GM23338 (cell line): ENCODE data around the gene LLGL1. TPM values are rescaled to one million over a fixed set of nuclear protein-coding genes. Genes with fewer than 3 reads are reported as not detected.

Experiments
- ATAC-seq: fragments of 200-7000 bp; cut with Tn5 transposase; 3 replicates; pipeline ENCODE4 v1.9.1; 2020
- DNase-seq: peaks from one replicate; pipeline ENCODE4 v3.0.0-alpha.2; 2015; ENCODE audit warnings: low spot score
- H2AFZ ChIP-seq: fragments of 200-600 bp; sonication (generic); 2 replicates; pipeline ENCODE4 v1.8.0; 2016; ENCODE audit warnings: antibody characterized with exemption, mild to moderate bottlenecking, moderate library complexity
- H3F3A ChIP-seq: fragments of 200-600 bp; sonication (generic); replicated peaks from 2 replicates; pipeline ENCODE4 v1.8.0; 2017; ENCODE audit warnings: antibody characterized with exemption, mixed run types, low read depth
- H3K27ac ChIP-seq: fragments of 200-600 bp; sonication (generic); 2 replicates; pipeline ENCODE4 v1.6.1; 2016; ENCODE audit warnings: low read depth
- H3K27me3 ChIP-seq: fragments of 200-600 bp; sonication (generic); 2 replicates; pipeline ENCODE4 v1.8.0; 2016; ENCODE audit warnings: mild to moderate bottlenecking, mixed run types, moderate library complexity; ENCODE audit not compliant: insufficient read depth
- H3K36me3 ChIP-seq: fragments of 200-600 bp; sonication (generic); 2 replicates; pipeline ENCODE4 v1.8.0; 2016; ENCODE audit warnings: mild to moderate bottlenecking; ENCODE audit not compliant: insufficient read depth
- H3K4me1 ChIP-seq: fragments of 200-600 bp; sonication (generic); 2 replicates; pipeline ENCODE4 v1.8.0; 2016; ENCODE audit warnings: mild to moderate bottlenecking, moderate library complexity; ENCODE audit not compliant: insufficient read depth
- H3K4me2 ChIP-seq: fragments of 200-600 bp; sonication (generic); 2 replicates; pipeline ENCODE4 v1.7.1; 2017; ENCODE audit warnings: mixed run types
- H3K4me3 ChIP-seq: fragments of 200-600 bp; sonication (generic); 2 replicates; pipeline ENCODE4 v1.6.1; 2016; ENCODE audit warnings: mixed run types
- H3K79me2 ChIP-seq: fragments of 200-600 bp; sonication (generic); replicated peaks from 2 replicates; pipeline ENCODE4 v1.8.0; 2017; ENCODE audit warnings: mild to moderate bottlenecking; ENCODE audit not compliant: insufficient read depth
- H3K9me2 ChIP-seq: fragments of 200-600 bp; sonication (generic); 2 replicates; pipeline ENCODE4 v1.8.0; 2017; ENCODE audit not compliant: insufficient read depth
- H4K20me1 ChIP-seq: fragments of 200-600 bp; sonication (generic); replicated peaks from 2 replicates; pipeline ENCODE4 v1.8.0; 2017; ENCODE audit warnings: mild to moderate bottlenecking; ENCODE audit not compliant: insufficient read depth
- H3K27ac Mint-ChIP-seq: 2 replicates; pipeline ENCODE4 v1.8.0; 2020; ENCODE audit warnings: inconsistent platforms, mild to moderate bottlenecking, moderate library complexity, mixed read lengths
- H3K27me3 Mint-ChIP-seq: 3 replicates; pipeline ENCODE4 v1.8.0; 2022; ENCODE audit warnings: low read depth, mild to moderate bottlenecking, moderate library complexity, mixed read lengths, inconsistent platforms; ENCODE audit not compliant: insufficient read depth, poor library complexity
- H3K36me3 Mint-ChIP-seq: 3 replicates; pipeline ENCODE4 v1.8.0; 2021; ENCODE audit warnings: low read depth, mild to moderate bottlenecking, inconsistent platforms, moderate library complexity, mixed read lengths
- H3K4me1 Mint-ChIP-seq: 3 replicates; pipeline ENCODE4 v1.8.0; 2020; ENCODE audit warnings: mild to moderate bottlenecking, inconsistent platforms, mixed read lengths
- H3K4me3 Mint-ChIP-seq: 3 replicates; pipeline ENCODE4 v1.8.0; 2021; ENCODE audit warnings: moderate library complexity, mild to moderate bottlenecking, inconsistent platforms, mixed read lengths
- H3K9me3 Mint-ChIP-seq: 3 replicates; pipeline ENCODE4 v1.8.0; 2020; ENCODE audit warnings: moderate library complexity, mild to moderate bottlenecking, inconsistent platforms, mixed read lengths
- ZNF331 ChIP-seq: fragments of 250-450 bp; sonication (Bioruptor Pico); IDR thresholded peaks from 2 replicates; pipeline ENCODE4 v1.5.0; 2020; ENCODE audit warnings: low read depth, mild to moderate bottlenecking, moderate library complexity
- polyA plus RNA-seq: library from polyadenylated mRNA; unstranded; fragments of >200 nt; fragmentation: Nextera tagmentation; extraction: Ambion mirVana; gene quantifications from 2 replicates; pipeline ENCODE4 v1.2.1, GENCODE V29; 2016
- total RNA-seq: library from RNA; depleted of rRNA; stranded (reverse); fragments of >200 nt; shearing (Covaris generic); gene quantifications from 2 replicates; pipeline ENCODE4 v1.2.3, GENCODE V29; 2014
- TF ChIP-seq, protein P1 (sequence below): IDR thresholded peaks from one replicate; pipeline ENCODE4 v1.6.1; 2018; ENCODE audit warnings: antibody characterized with exemption; ENCODE audit not compliant: unreplicated experiment
- TF ChIP-seq, protein P2 (sequence below), 2 experiments: fragments of 200-600 bp in 1 of 2; sonication (generic) in 1 of 2; conservative IDR thresholded peaks; 2 replicates each; pipeline versions ENCODE4 v1.5.1 to v1.6.1; 2016 to 2017; ENCODE audit warnings: antibody characterized with exemption in 2 of 2, low read depth in 2 of 2, mild to moderate bottlenecking in 2 of 2, moderate library complexity in 1 of 2
- TF ChIP-seq, protein P3 (sequence below): fragments of 250-450 bp; sonication (Bioruptor Pico); IDR thresholded peaks from 2 replicates; pipeline ENCODE4 v1.5.0; 2020; ENCODE audit warnings: mild to moderate bottlenecking, moderate library complexity

LLGL1 gene
- total and polyA plus RNA-seq, 2 experiments from 2014 or later = 5.9 to 129 TPM

DNA sequence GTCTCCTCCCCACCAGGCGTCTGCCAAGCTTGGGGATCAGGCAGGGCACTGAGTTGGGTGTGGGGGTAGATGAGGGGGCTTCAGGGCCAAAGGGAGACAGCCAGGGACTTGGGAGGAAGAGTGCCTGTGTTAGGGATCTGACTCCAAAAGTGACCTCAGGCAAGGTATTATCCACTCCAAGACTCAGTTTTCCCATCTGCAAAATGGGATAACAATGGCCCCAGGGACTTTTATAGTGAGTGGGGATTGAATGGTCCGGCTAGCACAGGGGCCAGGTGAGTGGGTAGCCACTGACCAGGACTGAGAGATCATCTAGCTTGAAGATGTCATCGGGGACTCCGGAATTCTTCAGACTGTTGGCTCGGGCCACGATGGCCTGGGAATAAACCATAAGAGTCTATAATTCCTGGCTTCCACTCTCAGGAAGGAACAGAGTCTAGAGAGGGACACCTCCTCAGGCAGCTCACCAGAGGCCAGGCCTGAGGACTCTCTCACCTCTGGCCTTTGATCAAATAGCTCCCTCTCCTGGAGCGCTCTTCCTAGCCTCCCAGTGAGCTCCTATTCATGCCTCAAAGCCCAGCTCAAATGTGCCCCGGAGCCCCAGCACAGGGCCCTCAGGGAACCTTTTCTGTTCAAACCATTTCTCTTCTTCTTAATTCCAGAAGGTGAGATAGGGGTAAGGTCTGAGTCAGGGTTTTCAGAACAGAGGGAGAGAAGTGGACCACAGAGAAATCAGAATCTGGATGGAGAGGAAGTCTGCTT is 29.6 kb downstream of the LLGL1 start:
- H3K27ac Mint-ChIP-seq = no peak overlapping the region
- peaks cover 21% of the 10 kb centered on the region for H3K4me1 Mint-ChIP-seq
- peaks cover 13% of the 10 kb centered on the region for H3F3A ChIP-seq
- DNase-seq (no peak), ATAC-seq (no peak)
- H3K27ac ChIP-seq = no peak overlapping the region
- H3K9me2 ChIP-seq = no peaks in the 10 kb centered on the region
- peaks cover 27% of the 10 kb centered on the region for H3K79me2 ChIP-seq
- H3K36me3 Mint-ChIP-seq = peaks cover 58% of the 10 kb centered on the region
- peak overlapping the region; percentile 16; the same call in 1 of the 3 replicates for H3K4me3 Mint-ChIP-seq
- H4K20me1 ChIP-seq = peaks cover 4% of the 10 kb centered on the region
- H3K4me1 ChIP-seq = peaks cover 15% of the 10 kb centered on the region
- peaks cover 8% of the 10 kb centered on the region for H3K27me3 Mint-ChIP-seq
- H3K9me3 Mint-ChIP-seq = no peaks in the 10 kb centered on the region
- no peak overlapping the region for H2AFZ ChIP-seq
- no peaks in the 10 kb centered on the region for H3K27me3 ChIP-seq
- H3K36me3 ChIP-seq = peaks cover 12% of the 10 kb centered on the region
- no peak overlapping the region for H3K4me3 ChIP-seq
- TF ChIP-seq, protein P1, sequence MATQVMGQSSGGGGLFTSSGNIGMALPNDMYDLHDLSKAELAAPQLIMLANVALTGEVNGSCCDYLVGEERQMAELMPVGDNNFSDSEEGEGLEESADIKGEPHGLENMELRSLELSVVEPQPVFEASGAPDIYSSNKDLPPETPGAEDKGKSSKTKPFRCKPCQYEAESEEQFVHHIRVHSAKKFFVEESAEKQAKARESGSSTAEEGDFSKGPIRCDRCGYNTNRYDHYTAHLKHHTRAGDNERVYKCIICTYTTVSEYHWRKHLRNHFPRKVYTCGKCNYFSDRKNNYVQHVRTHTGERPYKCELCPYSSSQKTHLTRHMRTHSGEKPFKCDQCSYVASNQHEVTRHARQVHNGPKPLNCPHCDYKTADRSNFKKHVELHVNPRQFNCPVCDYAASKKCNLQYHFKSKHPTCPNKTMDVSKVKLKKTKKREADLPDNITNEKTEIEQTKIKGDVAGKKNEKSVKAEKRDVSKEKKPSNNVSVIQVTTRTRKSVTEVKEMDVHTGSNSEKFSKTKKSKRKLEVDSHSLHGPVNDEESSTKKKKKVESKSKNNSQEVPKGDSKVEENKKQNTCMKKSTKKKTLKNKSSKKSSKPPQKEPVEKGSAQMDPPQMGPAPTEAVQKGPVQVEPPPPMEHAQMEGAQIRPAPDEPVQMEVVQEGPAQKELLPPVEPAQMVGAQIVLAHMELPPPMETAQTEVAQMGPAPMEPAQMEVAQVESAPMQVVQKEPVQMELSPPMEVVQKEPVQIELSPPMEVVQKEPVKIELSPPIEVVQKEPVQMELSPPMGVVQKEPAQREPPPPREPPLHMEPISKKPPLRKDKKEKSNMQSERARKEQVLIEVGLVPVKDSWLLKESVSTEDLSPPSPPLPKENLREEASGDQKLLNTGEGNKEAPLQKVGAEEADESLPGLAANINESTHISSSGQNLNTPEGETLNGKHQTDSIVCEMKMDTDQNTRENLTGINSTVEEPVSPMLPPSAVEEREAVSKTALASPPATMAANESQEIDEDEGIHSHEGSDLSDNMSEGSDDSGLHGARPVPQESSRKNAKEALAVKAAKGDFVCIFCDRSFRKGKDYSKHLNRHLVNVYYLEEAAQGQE = no peak
- TF ChIP-seq, protein P2, sequence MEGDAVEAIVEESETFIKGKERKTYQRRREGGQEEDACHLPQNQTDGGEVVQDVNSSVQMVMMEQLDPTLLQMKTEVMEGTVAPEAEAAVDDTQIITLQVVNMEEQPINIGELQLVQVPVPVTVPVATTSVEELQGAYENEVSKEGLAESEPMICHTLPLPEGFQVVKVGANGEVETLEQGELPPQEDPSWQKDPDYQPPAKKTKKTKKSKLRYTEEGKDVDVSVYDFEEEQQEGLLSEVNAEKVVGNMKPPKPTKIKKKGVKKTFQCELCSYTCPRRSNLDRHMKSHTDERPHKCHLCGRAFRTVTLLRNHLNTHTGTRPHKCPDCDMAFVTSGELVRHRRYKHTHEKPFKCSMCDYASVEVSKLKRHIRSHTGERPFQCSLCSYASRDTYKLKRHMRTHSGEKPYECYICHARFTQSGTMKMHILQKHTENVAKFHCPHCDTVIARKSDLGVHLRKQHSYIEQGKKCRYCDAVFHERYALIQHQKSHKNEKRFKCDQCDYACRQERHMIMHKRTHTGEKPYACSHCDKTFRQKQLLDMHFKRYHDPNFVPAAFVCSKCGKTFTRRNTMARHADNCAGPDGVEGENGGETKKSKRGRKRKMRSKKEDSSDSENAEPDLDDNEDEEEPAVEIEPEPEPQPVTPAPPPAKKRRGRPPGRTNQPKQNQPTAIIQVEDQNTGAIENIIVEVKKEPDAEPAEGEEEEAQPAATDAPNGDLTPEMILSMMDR (conservative IDR thresholded peaks at IDR 0.05; ENCODE audit: low read depth in 2 of 2) = peak in 1 of 2 experiments; percentile 22; a peak in 2 of 4 replicates
- H3K4me2 ChIP-seq = no peak overlapping the region

DNA sequence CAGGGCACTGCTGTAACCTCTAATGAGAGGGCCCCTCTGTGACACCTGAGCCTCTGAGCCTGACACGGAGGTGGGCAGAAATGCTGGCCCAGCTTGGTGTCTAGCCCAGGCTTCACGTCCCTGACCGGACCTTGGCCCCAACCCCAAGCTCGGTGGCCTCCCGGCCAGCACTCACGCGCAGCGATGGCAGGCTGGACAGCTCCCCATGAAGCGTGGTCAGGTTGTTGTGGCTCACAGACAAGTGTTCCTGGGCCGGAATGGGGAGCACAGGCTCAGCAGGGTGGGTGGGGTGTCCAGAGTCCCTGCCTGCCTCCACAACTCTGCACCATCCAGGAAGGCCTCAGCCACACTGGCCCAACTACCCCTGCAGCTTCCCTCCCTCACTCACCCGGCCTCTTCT is 30.9 kb downstream of the LLGL1 start:
- Mint-ChIP-seq H3K36me3 (peaks cover 46% of the 10 kb centered on the region), H3K27ac (no peak overlapping the region), H3K9me3 (no peaks in the 10 kb centered on the region), H3K27me3 (peaks cover 4% of the 10 kb centered on the region), H3K4me3 (peak overlapping the region; percentile 17; the same call in 1 of the 3 replicates), H3K4me1 (peaks cover 23% of the 10 kb centered on the region)
- peaks cover 27% of the 10 kb centered on the region for H3K79me2 ChIP-seq
- no peak for DNase-seq
- H3F3A ChIP-seq = peaks cover 15% of the 10 kb centered on the region
- peaks cover 4% of the 10 kb centered on the region for H4K20me1 ChIP-seq
- no peak overlapping the region for H3K4me3 ChIP-seq
- ATAC-seq = no peak
- no peaks in the 10 kb centered on the region for H3K9me2 ChIP-seq
- H3K4me2 ChIP-seq = peak overlapping the region; percentile 99; the same call in 1 of the 2 replicates
- H3K36me3 ChIP-seq = peaks cover 12% of the 10 kb centered on the region
- H3K27ac ChIP-seq = no peak overlapping the region
- H3K27me3 ChIP-seq = no peaks in the 10 kb centered on the region
- no peak overlapping the region for H2AFZ ChIP-seq
- H3K4me1 ChIP-seq = peaks cover 17% of the 10 kb centered on the region
- no peak for TF ChIP-seq ZNF331 (CRISPR knock-in tag)
- TF ChIP-seq, protein P3, sequence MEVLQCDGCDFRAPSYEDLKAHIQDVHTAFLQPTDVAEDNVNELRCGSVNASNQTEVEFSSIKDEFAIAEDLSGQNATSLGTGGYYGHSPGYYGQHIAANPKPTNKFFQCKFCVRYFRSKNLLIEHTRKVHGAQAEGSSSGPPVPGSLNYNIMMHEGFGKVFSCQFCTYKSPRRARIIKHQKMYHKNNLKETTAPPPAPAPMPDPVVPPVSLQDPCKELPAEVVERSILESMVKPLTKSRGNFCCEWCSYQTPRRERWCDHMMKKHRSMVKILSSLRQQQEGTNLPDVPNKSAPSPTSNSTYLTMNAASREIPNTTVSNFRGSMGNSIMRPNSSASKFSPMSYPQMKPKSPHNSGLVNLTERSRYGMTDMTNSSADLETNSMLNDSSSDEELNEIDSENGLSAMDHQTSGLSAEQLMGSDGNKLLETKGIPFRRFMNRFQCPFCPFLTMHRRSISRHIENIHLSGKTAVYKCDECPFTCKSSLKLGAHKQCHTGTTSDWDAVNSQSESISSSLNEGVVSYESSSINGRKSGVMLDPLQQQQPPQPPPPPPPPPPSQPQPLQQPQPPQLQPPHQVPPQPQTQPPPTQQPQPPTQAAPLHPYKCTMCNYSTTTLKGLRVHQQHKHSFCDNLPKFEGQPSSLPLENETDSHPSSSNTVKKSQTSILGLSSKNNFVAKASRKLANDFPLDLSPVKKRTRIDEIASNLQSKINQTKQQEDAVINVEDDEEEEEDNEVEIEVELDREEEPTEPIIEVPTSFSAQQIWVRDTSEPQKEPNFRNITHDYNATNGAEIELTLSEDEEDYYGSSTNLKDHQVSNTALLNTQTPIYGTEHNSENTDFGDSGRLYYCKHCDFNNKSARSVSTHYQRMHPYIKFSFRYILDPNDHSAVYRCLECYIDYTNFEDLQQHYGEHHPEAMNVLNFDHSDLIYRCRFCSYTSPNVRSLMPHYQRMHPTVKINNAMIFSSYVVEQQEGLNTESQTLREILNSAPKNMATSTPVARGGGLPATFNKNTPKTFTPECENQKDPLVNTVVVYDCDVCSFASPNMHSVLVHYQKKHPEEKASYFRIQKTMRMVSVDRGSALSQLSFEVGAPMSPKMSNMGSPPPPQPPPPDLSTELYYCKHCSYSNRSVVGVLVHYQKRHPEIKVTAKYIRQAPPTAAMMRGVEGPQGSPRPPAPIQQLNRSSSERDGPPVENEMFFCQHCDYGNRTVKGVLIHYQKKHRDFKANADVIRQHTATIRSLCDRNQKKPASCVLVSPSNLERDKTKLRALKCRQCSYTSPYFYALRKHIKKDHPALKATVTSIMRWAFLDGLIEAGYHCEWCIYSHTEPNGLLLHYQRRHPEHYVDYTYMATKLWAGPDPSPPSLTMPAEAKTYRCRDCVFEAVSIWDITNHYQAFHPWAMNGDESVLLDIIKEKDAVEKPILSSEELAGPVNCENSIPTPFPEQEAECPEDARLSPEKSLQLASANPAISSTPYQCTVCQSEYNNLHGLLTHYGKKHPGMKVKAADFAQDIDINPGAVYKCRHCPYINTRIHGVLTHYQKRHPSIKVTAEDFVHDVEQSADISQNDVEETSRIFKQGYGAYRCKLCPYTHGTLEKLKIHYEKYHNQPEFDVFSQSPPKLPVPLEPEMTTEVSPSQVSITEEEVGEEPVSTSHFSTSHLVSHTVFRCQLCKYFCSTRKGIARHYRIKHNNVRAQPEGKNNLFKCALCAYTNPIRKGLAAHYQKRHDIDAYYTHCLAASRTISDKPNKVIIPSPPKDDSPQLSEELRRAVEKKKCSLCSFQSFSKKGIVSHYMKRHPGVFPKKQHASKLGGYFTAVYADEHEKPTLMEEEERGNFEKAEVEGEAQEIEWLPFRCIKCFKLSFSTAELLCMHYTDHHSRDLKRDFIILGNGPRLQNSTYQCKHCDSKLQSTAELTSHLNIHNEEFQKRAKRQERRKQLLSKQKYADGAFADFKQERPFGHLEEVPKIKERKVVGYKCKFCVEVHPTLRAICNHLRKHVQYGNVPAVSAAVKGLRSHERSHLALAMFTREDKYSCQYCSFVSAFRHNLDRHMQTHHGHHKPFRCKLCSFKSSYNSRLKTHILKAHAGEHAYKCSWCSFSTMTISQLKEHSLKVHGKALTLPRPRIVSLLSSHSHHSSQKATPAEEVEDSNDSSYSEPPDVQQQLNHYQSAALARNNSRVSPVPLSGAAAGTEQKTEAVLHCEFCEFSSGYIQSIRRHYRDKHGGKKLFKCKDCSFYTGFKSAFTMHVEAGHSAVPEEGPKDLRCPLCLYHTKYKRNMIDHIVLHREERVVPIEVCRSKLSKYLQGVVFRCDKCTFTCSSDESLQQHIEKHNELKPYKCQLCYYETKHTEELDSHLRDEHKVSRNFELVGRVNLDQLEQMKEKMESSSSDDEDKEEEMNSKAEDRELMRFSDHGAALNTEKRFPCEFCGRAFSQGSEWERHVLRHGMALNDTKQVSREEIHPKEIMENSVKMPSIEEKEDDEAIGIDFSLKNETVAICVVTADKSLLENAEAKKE (CRISPR knock-in tag) = no peak
